ENCODE data around the gene SHANK3.

SHANK3 gene

DNA sequence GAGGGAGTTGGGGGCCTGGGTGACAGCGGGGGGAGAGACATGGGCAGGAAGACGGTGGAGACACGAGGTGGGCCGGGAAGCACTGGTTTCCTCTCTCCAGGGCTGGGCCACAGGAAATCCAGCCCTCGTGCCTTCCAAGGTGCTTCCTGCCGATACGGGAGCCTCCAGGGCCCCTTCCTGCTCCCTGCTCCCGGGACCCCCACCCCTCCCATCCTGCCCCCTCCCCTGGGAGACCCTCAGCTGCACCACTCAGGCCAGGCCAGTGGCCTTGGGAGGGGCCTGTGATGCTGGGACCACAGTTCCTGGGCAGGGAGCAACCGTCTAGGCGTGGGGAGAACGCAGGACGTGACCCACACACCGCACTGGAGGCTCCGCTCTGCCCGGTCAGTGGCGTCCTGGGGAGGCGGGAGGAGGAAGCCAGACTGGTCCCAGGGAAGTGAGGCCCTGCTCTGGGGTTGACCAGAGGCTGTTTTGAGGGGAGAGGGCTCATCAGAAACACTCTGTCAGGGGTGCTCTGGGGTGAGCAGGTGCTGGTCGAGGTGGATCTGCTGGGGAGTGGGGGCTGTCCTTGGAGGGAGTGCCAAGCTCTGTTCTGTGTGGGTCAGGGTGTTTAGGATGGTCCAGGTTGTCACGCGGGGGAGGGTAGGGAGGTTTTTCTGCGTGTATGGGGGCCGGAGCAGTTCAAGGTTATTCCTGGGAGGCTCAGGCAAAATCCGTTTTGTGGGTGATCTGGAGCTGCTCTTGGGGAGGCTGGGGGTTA lies at the start of gene SHANK3:
TSS of gene SHANK3 (plus strand) at position 353 of the 760 bp plus-strand sequence.
- no peaks in the 10 kb centered on the region for H3K36me3 Mint-ChIP-seq (ENCODE audit: low read depth)
- peaks cover 33% of the 10 kb centered on the region for H3K4me1 Mint-ChIP-seq (ENCODE audit: low read depth)
- peak within 1 kb of the TSS; percentile 57 for H3K4me3 Mint-ChIP-seq
- peak within 1 kb of the TSS; percentile 12 for H3K27ac Mint-ChIP-seq
- intact Hi-C loops (cut with micrococcal nuclease): no loop called here
- H3K27me3 Mint-ChIP-seq: peaks cover 75% of the 10 kb centered on the region
- H3K9me3 Mint-ChIP-seq: no peaks in the 10 kb centered on the region

DNA sequence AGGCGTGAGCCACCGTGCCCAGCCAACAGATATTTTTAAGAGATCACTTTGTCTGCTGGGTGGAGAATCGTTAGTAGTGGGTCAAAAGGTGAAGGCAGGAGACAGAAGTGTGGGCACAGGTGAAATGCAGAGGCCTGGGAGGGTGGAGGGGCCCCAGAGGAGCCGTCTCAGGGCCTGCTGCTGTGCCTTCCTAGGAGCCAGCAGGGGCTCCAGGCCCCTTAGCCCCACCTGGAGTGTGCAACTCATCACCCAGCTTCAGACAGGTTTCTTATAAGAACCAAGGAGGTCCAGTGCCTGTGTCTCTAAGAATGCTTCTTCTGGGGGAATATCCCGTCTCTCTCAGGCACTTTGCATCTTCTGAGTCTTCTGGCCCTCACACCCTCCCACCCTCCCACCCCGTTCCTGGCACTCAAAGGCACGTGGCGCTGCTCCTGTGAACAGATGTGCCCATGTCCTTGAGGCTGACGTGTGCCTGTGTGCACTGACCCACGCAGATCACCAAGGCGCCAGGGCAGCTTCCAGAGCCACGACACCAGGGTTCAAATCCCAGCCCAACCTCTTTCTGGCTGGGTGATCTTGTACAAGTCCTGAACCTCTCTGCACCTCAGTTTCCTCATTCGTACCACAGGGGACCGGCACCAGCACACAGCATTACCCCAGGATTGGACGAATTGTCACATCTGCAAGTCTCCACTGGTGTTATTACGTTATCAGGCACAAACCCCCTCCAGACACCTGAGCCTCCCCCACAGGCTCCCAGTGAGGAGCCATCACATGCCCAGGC lies 48.1 kb upstream of the SHANK3 start:
- Mint-ChIP-seq H3K4me3 (no peak overlapping the region), H3K9me3 (no peaks in the 10 kb centered on the region), H3K27ac (no peak overlapping the region), H3K4me1 (ENCODE audit: low read depth) (peaks cover 60% of the 10 kb centered on the region), H3K27me3 (peaks cover 11% of the 10 kb centered on the region), H3K36me3 (ENCODE audit: low read depth) (peaks cover 41% of the 10 kb centered on the region)
- intact Hi-C loops (cut with micrococcal nuclease): loop anchor here (5.0 kb wide), 3 partner anchors 68 to 372 kb away; partner anchors contain the start of genes HDAC10 and SCO2

DNA sequence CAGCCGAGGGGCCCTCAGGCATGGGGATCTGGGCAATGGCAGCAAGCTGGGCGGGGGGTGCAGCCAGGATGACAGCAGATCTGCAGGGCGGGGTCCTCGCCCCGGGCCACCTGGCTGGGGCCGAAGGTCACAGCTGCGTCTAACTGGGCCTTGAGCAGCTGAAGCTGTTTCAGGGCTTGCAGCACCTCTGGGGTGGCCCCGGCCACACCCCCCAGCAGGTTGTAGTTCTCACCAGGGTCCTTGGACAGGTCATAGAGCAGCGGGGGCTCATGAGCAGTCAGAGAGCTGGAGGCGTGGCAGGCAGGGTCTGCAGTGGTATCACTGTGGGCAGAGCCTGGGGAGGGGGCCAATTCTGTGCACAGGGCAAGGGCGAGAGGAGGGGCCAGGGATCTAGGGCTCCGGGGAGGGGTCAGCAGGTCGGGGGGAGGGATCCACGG lies 47.5 kb upstream of the SHANK3 start:
- H3K27me3 Mint-ChIP-seq: peaks cover 7% of the 10 kb centered on the region
- no peak overlapping the region for H3K27ac Mint-ChIP-seq
- intact Hi-C loops (cut with micrococcal nuclease): loop anchor here (5.0 kb wide), 1 partner anchor 67 kb away; no protein-coding TSS in a partner anchor
- H3K4me1 Mint-ChIP-seq (ENCODE audit: low read depth): peaks cover 59% of the 10 kb centered on the region
- H3K4me3 Mint-ChIP-seq: no peak overlapping the region
- no peaks in the 10 kb centered on the region for H3K9me3 Mint-ChIP-seq
- H3K36me3 Mint-ChIP-seq (ENCODE audit: low read depth): peaks cover 41% of the 10 kb centered on the region

DNA sequence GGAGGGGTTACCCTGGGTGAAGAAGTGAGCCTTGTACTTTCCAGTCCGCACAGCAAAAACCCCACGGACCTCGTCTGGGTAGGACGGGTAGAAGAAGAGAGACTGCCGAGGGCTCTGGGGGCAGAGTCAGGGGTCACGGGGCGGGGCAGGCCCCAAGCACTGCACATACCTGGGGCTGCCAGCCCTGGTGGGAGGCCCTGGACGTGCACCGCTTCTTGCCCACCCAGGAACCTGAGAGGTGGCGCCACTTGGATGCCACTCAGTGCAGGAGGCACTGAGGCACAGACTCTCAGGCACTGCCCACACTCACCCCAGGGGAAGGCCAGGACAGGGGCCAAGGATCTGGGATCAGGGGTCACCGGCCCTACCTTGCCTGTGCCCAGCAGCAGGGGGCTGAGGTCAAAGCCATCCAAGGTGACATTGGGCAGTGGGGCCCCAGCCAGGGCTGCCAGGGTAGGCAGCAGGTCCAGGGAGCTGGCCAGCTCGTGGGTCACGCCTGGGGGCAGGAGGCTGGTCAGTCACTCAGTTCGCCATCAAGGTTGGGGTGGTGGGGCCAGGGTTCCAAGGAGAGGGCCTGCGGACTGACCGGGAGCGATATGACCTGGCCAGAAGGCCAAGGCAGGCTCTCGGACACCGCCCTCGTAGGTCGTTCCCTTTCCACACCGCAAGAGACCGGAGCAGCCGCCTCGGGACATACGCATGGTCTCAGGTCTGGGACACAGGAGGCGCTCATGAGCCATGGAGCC lies 46.9 kb upstream of the SHANK3 start:
- peaks cover 57% of the 10 kb centered on the region for H3K4me1 Mint-ChIP-seq (ENCODE audit: low read depth)
- no peaks in the 10 kb centered on the region for H3K9me3 Mint-ChIP-seq
- H3K27ac Mint-ChIP-seq: no peak overlapping the region
- no peak overlapping the region for H3K4me3 Mint-ChIP-seq
- H3K36me3 Mint-ChIP-seq (ENCODE audit: low read depth): peaks cover 41% of the 10 kb centered on the region
- H3K27me3 Mint-ChIP-seq: peaks cover 7% of the 10 kb centered on the region
- intact Hi-C loops (cut with micrococcal nuclease): loop anchor here (5.0 kb wide), 1 partner anchor 67 kb away; no protein-coding TSS in a partner anchor

DNA sequence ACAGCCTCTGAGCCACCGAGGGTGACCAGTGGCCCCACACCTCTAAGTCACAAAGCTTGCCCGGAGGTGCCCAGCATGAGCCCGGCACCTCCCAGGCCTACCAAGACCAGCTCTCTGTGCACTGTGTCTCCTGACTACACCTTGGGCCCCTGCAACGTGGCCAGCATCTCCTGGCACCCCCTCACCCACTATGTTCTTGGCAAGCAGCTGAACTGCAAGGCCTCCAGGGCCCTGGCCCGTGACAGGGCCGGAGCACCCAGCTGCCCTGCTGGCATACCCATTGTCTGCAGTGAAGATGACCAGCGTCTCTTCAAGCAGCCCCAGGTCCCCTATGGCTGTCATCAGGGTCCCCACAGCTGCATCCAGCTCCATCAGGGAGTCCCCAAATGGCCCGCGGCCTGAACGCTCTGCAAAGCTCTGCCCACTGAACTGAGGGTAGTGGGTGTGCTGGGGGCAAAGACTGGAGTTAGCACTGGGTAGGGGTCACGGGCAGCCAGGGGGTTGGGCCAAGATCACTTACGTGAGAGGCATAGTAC lies 46.2 kb upstream of the SHANK3 start:
- Mint-ChIP-seq H3K9me3 (no peaks in the 10 kb centered on the region), H3K27me3 (peaks cover 3% of the 10 kb centered on the region), H3K4me3 (peak overlapping the region; percentile 17), H3K36me3 (ENCODE audit: low read depth) (peaks cover 41% of the 10 kb centered on the region), H3K4me1 (ENCODE audit: low read depth) (peaks cover 50% of the 10 kb centered on the region), H3K27ac (peak overlapping the region; percentile 87)
- intact Hi-C loops (cut with micrococcal nuclease): loop anchor here (5.0 kb wide), 1 partner anchor 66 kb away; no protein-coding TSS in a partner anchor

DNA sequence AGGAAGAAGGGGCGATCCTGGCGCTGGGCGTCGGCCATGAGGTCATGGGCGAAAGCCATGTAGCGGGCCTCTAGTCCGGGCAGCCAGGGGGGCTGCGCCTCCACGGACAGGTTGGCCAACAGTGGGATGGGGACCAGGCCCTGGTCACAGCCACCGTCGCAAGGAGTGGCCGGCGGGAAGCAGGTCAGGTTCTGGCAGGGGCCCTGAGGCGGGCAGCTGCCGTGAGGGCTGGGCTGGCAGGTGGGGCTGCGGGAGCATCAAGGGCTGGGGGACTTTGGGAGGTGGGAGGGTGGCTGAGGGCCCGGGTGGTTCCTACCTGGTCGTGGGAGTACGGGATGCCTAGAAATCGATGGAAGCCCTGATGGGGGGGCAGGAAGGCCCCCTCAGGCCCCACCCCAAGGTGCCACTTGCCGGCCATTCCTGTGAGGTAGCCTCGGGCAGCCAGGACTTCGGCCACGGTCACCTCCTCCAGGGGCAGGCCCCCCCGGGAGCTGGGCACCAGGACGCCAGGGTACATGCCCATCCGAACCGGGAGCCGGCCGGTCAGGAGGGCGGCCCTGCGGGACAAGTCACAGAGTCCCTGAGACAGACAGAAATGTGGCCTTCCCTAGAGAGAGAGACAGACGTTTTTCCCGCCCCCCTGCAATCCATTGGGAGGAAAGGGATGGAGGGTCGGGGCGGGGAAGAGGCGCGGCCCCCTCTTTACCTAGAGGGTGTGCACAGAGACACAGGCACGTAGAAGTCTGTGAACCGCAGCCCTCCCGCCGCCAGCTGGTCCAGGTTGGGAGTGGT lies 45.6 kb upstream of the SHANK3 start:
- intact Hi-C loops (cut with micrococcal nuclease): loop anchor here (5.0 kb wide), 1 partner anchor 65 kb away; no protein-coding TSS in a partner anchor
- peaks cover 41% of the 10 kb centered on the region for H3K36me3 Mint-ChIP-seq (ENCODE audit: low read depth)
- H3K4me1 Mint-ChIP-seq (ENCODE audit: low read depth): peaks cover 43% of the 10 kb centered on the region
- H3K4me3 Mint-ChIP-seq: peak overlapping the region; percentile 73
- peak overlapping the region; percentile 87 for H3K27ac Mint-ChIP-seq
- H3K27me3 Mint-ChIP-seq: peaks cover 1% of the 10 kb centered on the region
- H3K9me3 Mint-ChIP-seq: no peaks in the 10 kb centered on the region

DNA sequence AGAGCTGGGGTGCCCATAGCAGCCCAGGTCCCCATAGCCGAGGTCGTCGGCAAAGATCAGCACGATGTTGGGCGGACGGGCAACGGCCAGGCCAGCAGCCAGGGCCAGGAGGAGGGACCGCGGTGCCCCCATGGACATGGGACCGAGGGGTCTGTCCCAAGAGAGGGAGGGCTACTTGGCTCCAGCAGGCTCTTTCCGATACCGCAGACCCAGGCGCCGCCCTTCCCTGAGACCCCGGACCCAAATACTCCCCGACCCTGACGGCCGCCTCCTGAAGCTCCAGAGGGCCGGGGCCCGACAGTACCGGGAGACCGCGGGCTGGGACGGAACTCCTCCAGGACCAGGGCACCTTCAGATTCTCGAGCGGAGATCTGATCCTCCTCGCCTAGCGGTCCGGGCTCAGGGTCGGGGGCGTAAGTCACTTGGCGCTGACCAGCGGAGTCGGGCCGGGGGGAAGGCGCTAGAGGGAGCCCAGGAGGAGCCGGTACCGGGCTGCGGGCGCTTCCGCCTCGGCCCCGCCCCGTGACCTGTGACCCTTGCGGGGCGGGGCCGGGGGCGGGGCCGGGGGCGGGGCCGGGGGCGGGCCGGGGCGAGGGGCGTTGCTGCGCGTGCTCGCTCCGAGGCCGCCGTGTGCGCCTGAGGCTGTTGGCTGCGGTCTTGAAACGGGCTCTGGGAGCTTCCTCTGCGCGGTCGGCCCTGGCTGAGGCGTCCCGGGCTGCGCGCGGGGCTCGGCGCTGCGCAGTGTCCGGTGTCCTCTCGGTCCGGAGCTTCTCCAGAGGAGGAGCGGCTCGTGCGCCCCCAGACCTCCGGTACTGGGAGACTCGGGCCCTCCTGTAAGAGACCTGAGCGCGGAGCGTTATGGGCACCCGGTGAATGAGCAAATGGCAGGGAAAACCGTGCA lies 44.7 kb upstream of the SHANK3 start, which contains the start of gene ARSA:
TSS of gene ARSA (minus strand) at position 511 of the 901 bp plus-strand sequence. CDS start at position 138, 373 bp downstream.
- H3K36me3 Mint-ChIP-seq (ENCODE audit: low read depth): peaks cover 41% of the 10 kb centered on the region
- peak within 1 kb of the TSS; percentile 87 for H3K27ac Mint-ChIP-seq
- H3K9me3 Mint-ChIP-seq: no peaks in the 10 kb centered on the region
- H3K4me3 Mint-ChIP-seq: peak within 1 kb of the TSS; percentile 73
- intact Hi-C loops (cut with micrococcal nuclease): loop anchor here (5.0 kb wide), 1 partner anchor 64 kb away; no protein-coding TSS in a partner anchor
- H3K27me3 Mint-ChIP-seq: peaks cover 1% of the 10 kb centered on the region
- H3K4me1 Mint-ChIP-seq (ENCODE audit: low read depth): peaks cover 35% of the 10 kb centered on the region

DNA sequence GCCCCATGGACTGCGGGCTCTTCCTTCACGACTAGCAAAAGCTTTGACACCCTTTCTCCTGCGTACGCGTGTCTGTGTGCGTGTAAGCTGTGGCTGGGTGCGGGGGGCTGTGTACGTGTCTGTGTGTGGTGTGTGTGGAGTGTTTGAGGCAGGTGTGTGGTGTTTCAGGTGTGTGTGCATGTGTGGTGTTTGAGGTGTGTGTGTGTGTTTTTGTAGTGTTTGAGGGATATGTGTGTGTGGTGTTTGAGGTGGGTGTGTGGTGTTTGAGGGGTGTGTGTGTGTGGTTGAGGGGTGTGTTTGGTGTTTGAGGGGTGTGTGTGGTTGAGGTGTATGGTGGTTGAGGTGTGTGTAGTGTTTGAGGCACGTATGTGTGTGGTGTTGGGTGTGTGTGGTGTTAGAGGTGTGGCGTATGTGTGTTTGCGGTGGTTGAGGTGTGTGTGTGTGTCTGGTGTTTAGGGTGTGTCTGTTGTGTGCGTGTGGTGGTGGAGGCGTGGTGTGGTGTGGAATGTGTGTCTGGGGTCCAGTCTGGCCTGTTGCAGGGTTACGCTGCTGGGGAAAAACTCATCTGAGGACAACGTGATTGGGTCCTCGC lies 44.0 kb upstream of the SHANK3 start:
- peaks cover 1% of the 10 kb centered on the region for H3K27me3 Mint-ChIP-seq
- intact Hi-C loops (cut with micrococcal nuclease): loop anchor here (5.0 kb wide), 1 partner anchor 64 kb away; no protein-coding TSS in a partner anchor
- peaks cover 41% of the 10 kb centered on the region for H3K36me3 Mint-ChIP-seq (ENCODE audit: low read depth)
- H3K9me3 Mint-ChIP-seq: no peaks in the 10 kb centered on the region
- peak overlapping the region; percentile 73 for H3K4me3 Mint-ChIP-seq
- H3K4me1 Mint-ChIP-seq (ENCODE audit: low read depth): peaks cover 31% of the 10 kb centered on the region
- H3K27ac Mint-ChIP-seq: peak overlapping the region; percentile 87

DNA sequence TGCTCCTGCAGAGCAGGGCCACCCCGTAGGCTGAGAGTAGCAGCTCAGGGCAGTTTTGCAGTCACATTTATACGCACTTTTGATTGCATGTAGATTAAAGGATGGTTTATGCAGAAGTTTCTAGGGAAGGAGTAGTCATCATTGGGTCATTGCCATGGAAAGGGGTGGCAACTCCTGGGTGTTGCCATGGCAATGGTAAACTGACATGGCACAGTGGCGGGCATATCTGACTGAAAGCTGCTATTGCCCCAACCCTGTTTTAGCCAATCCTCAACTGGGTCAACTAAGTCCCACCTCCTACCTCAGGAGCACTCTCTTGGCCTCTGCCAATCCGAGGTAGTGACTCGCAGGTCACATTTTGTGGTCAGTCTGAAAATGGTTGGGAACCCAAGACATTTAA lies 42.2 kb upstream of the SHANK3 start:
- intact Hi-C loops (cut with micrococcal nuclease): no loop called here
- H3K4me1 Mint-ChIP-seq (ENCODE audit: low read depth): peaks cover 31% of the 10 kb centered on the region
- no peak overlapping the region for H3K27ac Mint-ChIP-seq
- peaks cover 26% of the 10 kb centered on the region for H3K36me3 Mint-ChIP-seq (ENCODE audit: low read depth)
- no peak overlapping the region for H3K4me3 Mint-ChIP-seq
- no peaks in the 10 kb centered on the region for H3K9me3 Mint-ChIP-seq
- peaks cover 1% of the 10 kb centered on the region for H3K27me3 Mint-ChIP-seq

DNA sequence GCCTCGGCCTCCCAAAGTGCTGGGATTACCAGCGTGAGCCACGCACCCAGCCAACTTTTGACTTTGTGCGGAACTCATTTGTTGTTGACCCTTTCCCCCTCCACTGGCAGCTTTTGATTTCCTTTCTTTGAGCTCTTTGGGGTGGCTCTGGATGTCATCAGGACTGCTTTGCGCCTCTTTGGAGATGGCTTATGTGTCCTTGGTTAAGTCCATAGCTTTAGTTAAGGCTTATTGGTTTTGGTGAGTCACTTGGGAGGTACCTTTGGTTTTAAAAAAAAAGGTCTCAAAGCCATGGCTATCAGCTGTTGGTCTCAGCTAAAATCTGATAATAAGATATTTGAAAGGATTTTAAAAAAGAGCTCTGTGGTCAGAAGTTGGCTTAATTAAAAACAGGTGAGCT lies 39.5 kb upstream of the SHANK3 start:
- H3K27me3 Mint-ChIP-seq: peaks cover 1% of the 10 kb centered on the region
- no peaks in the 10 kb centered on the region for H3K9me3 Mint-ChIP-seq
- peaks cover 4% of the 10 kb centered on the region for H3K36me3 Mint-ChIP-seq (ENCODE audit: low read depth)
- no peak overlapping the region for H3K27ac Mint-ChIP-seq
- intact Hi-C loops (cut with micrococcal nuclease): no loop called here
- H3K4me1 Mint-ChIP-seq (ENCODE audit: low read depth): peaks cover 15% of the 10 kb centered on the region
- H3K4me3 Mint-ChIP-seq: no peak overlapping the region

DNA sequence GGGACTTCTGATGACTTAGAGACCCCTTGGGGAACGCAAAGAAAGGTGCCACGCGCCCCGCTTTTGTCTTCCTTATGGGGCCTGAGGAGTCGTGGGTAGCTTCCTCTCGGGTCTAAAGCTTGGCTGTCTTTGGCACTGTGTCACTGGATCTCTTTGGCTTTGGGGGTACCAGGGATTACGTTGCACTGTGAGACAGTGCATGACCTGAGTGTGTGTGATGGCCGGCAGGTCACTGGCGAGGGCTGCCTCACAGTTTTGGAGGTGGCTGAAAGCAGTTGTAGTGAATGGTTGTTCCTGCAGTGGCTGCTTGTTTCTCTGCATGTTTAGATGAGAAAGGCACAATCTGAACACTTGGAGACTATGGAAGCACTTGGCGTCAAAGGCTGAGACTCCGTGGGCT lies 38.9 kb upstream of the SHANK3 start:
- Mint-ChIP-seq H3K4me3 (no peak overlapping the region), H3K9me3 (no peaks in the 10 kb centered on the region), H3K36me3 (ENCODE audit: low read depth) (no peaks in the 10 kb centered on the region), H3K27ac (no peak overlapping the region), H3K27me3 (peaks cover under 1% of the 10 kb centered on the region), H3K4me1 (ENCODE audit: low read depth) (peaks cover 8% of the 10 kb centered on the region)
- intact Hi-C loops (cut with micrococcal nuclease): no loop called here

DNA sequence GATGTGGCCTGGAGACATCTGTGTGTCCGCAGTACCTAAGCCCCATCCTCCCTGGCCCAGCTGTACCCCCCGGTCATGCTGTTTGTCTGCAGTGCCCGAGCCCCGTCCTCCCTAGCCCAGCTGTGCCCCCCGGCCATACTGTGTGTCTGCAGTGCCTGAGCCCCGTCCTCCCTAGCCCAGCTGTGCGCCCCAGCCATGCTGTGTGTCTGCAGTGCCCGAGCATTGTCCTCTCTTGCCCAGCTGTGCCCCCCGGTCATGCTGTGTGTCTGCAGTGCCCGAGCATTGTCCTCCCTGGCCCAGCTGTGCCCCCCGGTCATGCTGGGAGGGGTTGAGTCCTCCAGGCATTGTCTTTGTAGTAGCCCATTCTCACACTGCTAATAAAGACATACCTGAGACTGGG lies 37.0 kb upstream of the SHANK3 start:
- Mint-ChIP-seq H3K4me3 (no peak overlapping the region), H3K27ac (no peak overlapping the region), H3K36me3 (ENCODE audit: low read depth) (no peaks in the 10 kb centered on the region), H3K9me3 (no peaks in the 10 kb centered on the region), H3K27me3 (no peaks in the 10 kb centered on the region), H3K4me1 (ENCODE audit: low read depth) (no peaks in the 10 kb centered on the region)
- intact Hi-C loops (cut with micrococcal nuclease): no loop called here

All from dendritic cell treated with granulocyte-macrophage colony-stimulating factor and Interleukin-4, amounts not matched to agents 40 ng/mL and 50 ng/mL, for 4 days (primary cell).